Aorta (tissue), 5 donors: ENCODE results near the gene FLNA. TPM values are rescaled to one million over a fixed set of nuclear protein-coding genes. Genes with fewer than 3 reads are reported as not detected.

Source experiments
- ATAC-seq: fragments of 200-7000 bp; cut with Tn5 transposase; one replicate; pipeline ENCODE4 v1.9.1; 2022; ENCODE audit warnings: moderate library complexity; ENCODE audit not compliant: low FRiP score
- DNase-seq, 2 donors: peaks; one replicate each; pipeline ENCODE4 v3.0.0-alpha.2; 2020
- H3K27ac ChIP-seq, 2 donors: one replicate each; pipeline ENCODE4 v1.5.1; 2013; ENCODE audit warnings: low read length in 2 of 2, mild to moderate bottlenecking in 2 of 2, moderate library complexity in 2 of 2, control low read depth in 1 of 2, inconsistent platforms in 1 of 2, low read depth in 1 of 2
- H3K27me3 ChIP-seq, 2 donors: one replicate each; pipeline ENCODE4 v1.6.1; 2013; ENCODE audit warnings: control low read depth in 1 of 2, low read length in 1 of 2, mild to moderate bottlenecking in 1 of 2, moderate library complexity in 1 of 2; ENCODE audit not compliant: insufficient read depth in 2 of 2, control insufficient read depth in 1 of 2
- H3K36me3 ChIP-seq, 2 donors: one replicate each; pipeline ENCODE4 v1.6.1; 2013; ENCODE audit warnings: control low read depth in 1 of 2, low read length in 1 of 2, mild to moderate bottlenecking in 1 of 2; ENCODE audit not compliant: insufficient read depth in 2 of 2, control insufficient read depth in 1 of 2
- H3K4me1 ChIP-seq, 2 donors: one replicate each; pipeline ENCODE4 v1.6.1; 2013; ENCODE audit warnings: low read length in 2 of 2, control low read depth in 1 of 2, mild to moderate bottlenecking in 1 of 2, moderate library complexity in 1 of 2; ENCODE audit not compliant: insufficient read depth in 2 of 2, control insufficient read depth in 1 of 2
- H3K4me3 ChIP-seq, 2 donors: one replicate each; pipeline ENCODE4 v1.5.1; 2013; ENCODE audit warnings: low read length in 2 of 2, control low read depth in 1 of 2, mild to moderate bottlenecking in 1 of 2
- H3K9me3 ChIP-seq: one replicate; pipeline ENCODE4 v1.6.1; 2013; ENCODE audit warnings: mild to moderate bottlenecking, low read length; ENCODE audit not compliant: control insufficient read depth
- WGBS, 2 donors: extraction: QIAGEN DNeasy Blood & Tissue Kit; methylation state at CpG; one replicate each; pipeline ENCODE4 v1.1.7; 2013; 5-methylcytosine and 5-hydroxymethylcytosine counted together
- intact Hi-C, 2 donors: fragments of 100-400 bp; cut with DNase I; formaldehyde crosslinking; loops; one replicate each; pipeline versions ENCODE4 v1.14.2 to v1.15.0; 2022
- polyA plus RNA-seq, 2 donors: library from polyadenylated mRNA; stranded (reverse); fragments of 200-250 nt; gene quantifications; one replicate each; pipeline ENCODE4 v1.2.3, GENCODE V29; 2013
- total RNA-seq, 2 donors: library from RNA; stranded (reverse); fragmentation: NEBNext Ultra II Directional; extraction: Animal tissue kit (Norgen Biotek cat#: 25700); gene quantifications; one replicate each; pipeline ENCODE4 v1.2.1, GENCODE V29; 2021
- donor health status: healthy with polysubstance abuse.
- donor health status: Bipolar disorder and iron deficiency.
- donor health status: DM: no; HTN: no; CAD: no.
- donor health status: DM: no; HTN: no; CAD: no.
- donor health status: DM: yes; HTN: yes; CAD: no.

The FLNA gene
- total and polyA plus RNA-seq, 4 donors, result 515 to 7,857 (median 5,958) TPM

- DNase-seq (no peak), ATAC-seq (no peak)
- WGBS, 2 donors, result 18 to 33% methylated on average over 8 of the region's 8 CpGs
- no peaks in the 10 kb centered on the region for H3K9me3 ChIP-seq
- no peak overlapping the region for H3K27ac ChIP-seq
- H3K27me3 ChIP-seq, result no peaks in the 10 kb centered on the region
- no peaks in the 10 kb centered on the region for H3K4me1 ChIP-seq
- intact Hi-C loops, result no loop called here
- H3K36me3 ChIP-seq, result no peaks in the 10 kb centered on the region
- H3K4me3 ChIP-seq, result no peak overlapping the region
Measured at GRCh38 chrX:154325541-154325940, 48.9 kb downstream of the FLNA start.

GRCh38 chrX:154323537-154323936 lies 50.9 kb downstream of the FLNA start:
- WGBS, 2 donors, result 73 to 78% methylated on average over 7 of the region's 7 CpGs
- no peak for DNase-seq

GRCh38 chrX:154322890-154323289 lies 51.5 kb downstream of the FLNA start:
- Histone ChIP-seq H3K4me1 (no peaks in the 10 kb centered on the region), H3K36me3 (no peaks in the 10 kb centered on the region), H3K27me3 (no peaks in the 10 kb centered on the region), H3K9me3 (no peaks in the 10 kb centered on the region), H3K4me3 (no peak overlapping the region), H3K27ac (no peak overlapping the region)
- no peak for DNase-seq
- WGBS, 2 donors, result 81 to 92% methylated on average over 10 of the region's 10 CpGs
- intact Hi-C loops, result no loop called here
- ATAC-seq, result no peak

More at GRCh38 chrX:154323537-154323936, 50.9 kb downstream of the FLNA start:
- no peaks in the 10 kb centered on the region for H3K27me3 ChIP-seq
- H3K4me3 ChIP-seq, result no peak overlapping the region
- no peaks in the 10 kb centered on the region for H3K36me3 ChIP-seq
- intact Hi-C loops, result no loop called here
- no peak overlapping the region for H3K27ac ChIP-seq
- no peaks in the 10 kb centered on the region for H3K9me3 ChIP-seq
- no peaks in the 10 kb centered on the region for H3K4me1 ChIP-seq
- ATAC-seq, result no peak

GRCh38 chrX:154321594-154321993 lies 52.8 kb downstream of the FLNA start:
- DNase-seq (no peak), ATAC-seq (no peak)
- Histone ChIP-seq H3K27ac (no peak overlapping the region), H3K36me3 (no peaks in the 10 kb centered on the region), H3K27me3 (no peaks in the 10 kb centered on the region), H3K4me3 (no peak overlapping the region), H3K9me3 (no peaks in the 10 kb centered on the region), H3K4me1 (no peaks in the 10 kb centered on the region)
- WGBS, 2 donors, result 70 to 78% methylated on average over 10 of the region's 10 CpGs
- intact Hi-C loops, result no loop called here

- ATAC-seq (no peak), DNase-seq (no peak)
- Histone ChIP-seq H3K4me3 (no peak overlapping the region), H3K4me1 (no peaks in the 10 kb centered on the region), H3K9me3 (no peaks in the 10 kb centered on the region), H3K27ac (no peak overlapping the region), H3K27me3 (no peaks in the 10 kb centered on the region), H3K36me3 (no peaks in the 10 kb centered on the region)
- 83 to 90% methylated on average over 7 of the region's 7 CpGs for WGBS, 2 donors
- intact Hi-C loops, result no loop called here
Measured at GRCh38 chrX:154321152-154321551, 53.3 kb downstream of the FLNA start.

- no peak overlapping the region for H3K27ac ChIP-seq
Measured at GRCh38 chrX:154320406-154320805, 54.0 kb downstream of the FLNA start.

GRCh38 chrX:154317391-154317995 lies 56.9 kb downstream of the FLNA start:
- no peaks in the 10 kb centered on the region for H3K27me3 ChIP-seq
- no peak overlapping the region for H3K27ac ChIP-seq
- 7 to 15% methylated on average over 7 of the region's 7 CpGs for WGBS, 2 donors
- no peaks in the 10 kb centered on the region for H3K4me1 ChIP-seq
- no peak for ATAC-seq
- H3K9me3 ChIP-seq, result no peaks in the 10 kb centered on the region
- no peak for DNase-seq
- intact Hi-C loops, result no loop called here
- H3K4me3 ChIP-seq, result no peak overlapping the region
- H3K36me3 ChIP-seq, result no peaks in the 10 kb centered on the region

More at GRCh38 chrX:154320406-154320805, 54.0 kb downstream of the FLNA start:
- H3K9me3 ChIP-seq, result no peaks in the 10 kb centered on the region
- no peaks in the 10 kb centered on the region for H3K36me3 ChIP-seq
- no peaks in the 10 kb centered on the region for H3K4me1 ChIP-seq
- DNase-seq (no peak), ATAC-seq (no peak)
- 92% methylated on average over 11 of the region's 11 CpGs for WGBS, 2 donors
- H3K27me3 ChIP-seq, result no peaks in the 10 kb centered on the region
- H3K4me3 ChIP-seq, result no peak overlapping the region
- intact Hi-C loops, result no loop called here

GRCh38 chrX:154315416-154315815 lies 59.0 kb downstream of the FLNA start:
- ATAC-seq (no peak), DNase-seq (no peak)
- H3K27ac ChIP-seq, result no peak overlapping the region
- H3K36me3 ChIP-seq, result no peaks in the 10 kb centered on the region
- H3K4me1 ChIP-seq, result no peaks in the 10 kb centered on the region
- H3K4me3 ChIP-seq, result no peak overlapping the region
- WGBS, 2 donors, result 80 to 92% methylated on average over 3 of the region's 3 CpGs
- intact Hi-C loops, result no loop called here
- no peaks in the 10 kb centered on the region for H3K9me3 ChIP-seq
- no peaks in the 10 kb centered on the region for H3K27me3 ChIP-seq

- WGBS, 2 donors, result 84 to 89% methylated on average over 5 of the region's 5 CpGs
- ATAC-seq, result no peak
- DNase-seq, result no peak
- no peaks in the 10 kb centered on the region for H3K27me3 ChIP-seq
- intact Hi-C loops, result no loop called here
- no peak overlapping the region for H3K27ac ChIP-seq
- H3K36me3 ChIP-seq, result no peaks in the 10 kb centered on the region
- H3K4me1 ChIP-seq, result no peaks in the 10 kb centered on the region
- H3K4me3 ChIP-seq, result no peak overlapping the region
- H3K9me3 ChIP-seq, result no peaks in the 10 kb centered on the region
Measured at GRCh38 chrX:154313147-154313546, 61.3 kb downstream of the FLNA start.
